Fibroblast of skin of right quadriceps (primary cell): ENCODE data around the gene RILPL2.
"Not testable (repeated sequence)": the region's sequence is repeated elsewhere in the genome, so short reads cannot be mapped to it uniquely, and the experiment has no call there.

Experiments used
- DNase-seq: peaks from one replicate; pipeline ENCODE4 v3.0.0-alpha.2; 2013

The RILPL2 gene

GRCh38 chr12:123449249-123449733 is 12.8 kb upstream of the RILPL2 start:
- DNase-seq, result no peak

GRCh38 chr12:123446333-123446713 is 9.8 kb upstream of the RILPL2 start:
- DNase-seq, result no peak

- DNase-seq, result peak; percentile 13
Measured at GRCh38 chr12:123445388-123446332, 9.2 kb upstream of the RILPL2 start.

- peak; percentile 23 for DNase-seq
Measured at GRCh38 chr12:123444092-123445026, 7.9 kb upstream of the RILPL2 start.

- no peak for DNase-seq
Measured at GRCh38 chr12:123442774-123443173, 6.3 kb upstream of the RILPL2 start.

- no peak for DNase-seq
Measured at GRCh38 chr12:123441523-123442164, 5.2 kb upstream of the RILPL2 start.

GRCh38 chr12:123435636-123436016 is 858 bp downstream of the RILPL2 start:
- DNase-seq, result no peak

- DNase-seq, result no peak
Measured at GRCh38 chr12:123433615-123434014, 2.9 kb downstream of the RILPL2 start.

- not testable (repeated sequence) for DNase-seq
Measured at GRCh38 chr12:123431951-123432817, 4.3 kb downstream of the RILPL2 start.

GRCh38 chr12:123429101-123429500 is 7.4 kb downstream of the RILPL2 start:
- DNase-seq, result not testable (repeated sequence)

GRCh38 chr12:123428591-123428990 is 7.9 kb downstream of the RILPL2 start:
- no peak for DNase-seq

GRCh38 chr12:123427036-123427769 is 9.3 kb downstream of the RILPL2 start:
- DNase-seq, result no peak

GRCh38 chr12:123421314-123421713 is 15.2 kb downstream of the RILPL2 start:
- no peak for DNase-seq

GRCh38 chr12:123410041-123410412 is 26.5 kb downstream of the RILPL2 start:
- DNase-seq, result no peak

- DNase-seq, result not testable (repeated sequence)
Measured at GRCh38 chr12:123409284-123410040, 27.0 kb downstream of the RILPL2 start.

GRCh38 chr12:123408619-123409018 is 27.9 kb downstream of the RILPL2 start:
- not testable (repeated sequence) for DNase-seq

- DNase-seq, result not testable (repeated sequence)
Measured at GRCh38 chr12:123407934-123408333, 28.6 kb downstream of the RILPL2 start.

GRCh38 chr12:123407269-123407668 is 29.2 kb downstream of the RILPL2 start:
- not testable (repeated sequence) for DNase-seq

- no peak for DNase-seq
Measured at GRCh38 chr12:123404581-123404980, 31.9 kb downstream of the RILPL2 start.
